Astrocyte of the cerebellum (primary cell): ENCODE data around the gene POR.

ENCODE experiments used
- DNase-seq: peaks from one replicate; pipeline ENCODE4 v3.0.0-alpha.2; 2011; ENCODE audit warnings: low read depth
- H3K4me3 ChIP-seq: 2 replicates; pipeline ENCODE4 v1.5.1; 2011; ENCODE audit warnings: mild to moderate bottlenecking, low read depth, low read length, moderate library complexity
- CTCF ChIP-seq: IDR thresholded peaks from 2 replicates; pipeline ENCODE4 v1.5.1; 2012; ENCODE audit warnings: low read length, low read depth, moderate library complexity, mild to moderate bottlenecking; ENCODE audit errors: missing control alignments
- in situ Hi-C: cut with HindIII; loops from 2 replicates; pipeline ENCODE4 v1.10.0; 2017; ENCODE audit warnings: low sequenced_read_pairs

POR gene

GRCh38 chr7:75971961-75972763 lies 57.2 kb downstream of the POR start:
- TF ChIP-seq CTCF, result peak; percentile 17
- no peak overlapping the region for H3K4me3 ChIP-seq
- in situ Hi-C loops, result no loop called here
- no peak for DNase-seq

GRCh38 chr7:75977743-75978142 lies 62.8 kb downstream of the POR start:
- DNase-seq, result no peak
- no peak for TF ChIP-seq CTCF
- in situ Hi-C loops, result no loop called here
- H3K4me3 ChIP-seq, result no peak overlapping the region

- H3K4me3 ChIP-seq, result no peak overlapping the region
- no peak for DNase-seq
Observed at GRCh38 chr7:75979759-75980429, 64.9 kb downstream of the POR start.

GRCh38 chr7:75980430-75981202 lies 65.7 kb downstream of the POR start:
- no peak for TF ChIP-seq CTCF
- in situ Hi-C loops, result no loop called here
- DNase-seq, result no peak
- no peak overlapping the region for H3K4me3 ChIP-seq

More at GRCh38 chr7:75979759-75980429, 64.9 kb downstream of the POR start:
- in situ Hi-C loops, result no loop called here
- TF ChIP-seq CTCF, result no peak

GRCh38 chr7:75981203-75981452 lies 66.2 kb downstream of the POR start:
- no peak for DNase-seq
- TF ChIP-seq CTCF, result no peak
- no peak overlapping the region for H3K4me3 ChIP-seq
- in situ Hi-C loops, result no loop called here

GRCh38 chr7:75981453-75982305 lies 66.7 kb downstream of the POR start:
- in situ Hi-C loops, result no loop called here
- TF ChIP-seq CTCF, result no peak
- no peak for DNase-seq
- H3K4me3 ChIP-seq, result no peak overlapping the region
